HepG2 (cell line): ENCODE data around the gene FMNL2. TPM values are rescaled to one million over a fixed set of nuclear protein-coding genes. Genes with fewer than 3 reads are reported as not detected.

Experiments
- ATAC-seq: fragments of 200-7000 bp; cut with Tn5 transposase; 3 replicates; pipeline ENCODE4 v1.9.1; 2020; ENCODE audit warnings: mild to moderate bottlenecking, moderate library complexity
- BruUV-seq: library from RNA; stranded (reverse); fragments of 400-500 nt; replicated peaks from 2 replicates; lab custom pipeline; 2021; lab: Mats Ljungman, UMichigan
- CTCF ChIA-PET: fragments of 300-600 bp; formaldehyde crosslinking; extraction: SDS; loops from one replicate; lab custom pipeline; 2021; ENCODE audit warnings: low total read pairs, inconsistent platforms, low intra/inter-chr PET ratio; lab: Yijun Ruan, JAX
- POLR2A ChIA-PET: fragments of 350-600 bp; sonication (Branson Sonifier 250); formaldehyde crosslinking; loops from one replicate; lab custom pipeline; 2020; ENCODE audit warnings: antibody characterized with exemption, inconsistent platforms; lab: Yijun Ruan, JAX
- DNase-seq: peaks from one replicate; pipeline ENCODE4 v3.0.0-alpha.2; 2015; ENCODE audit warnings: low spot score
- FAIRE-seq: peaks from 3 replicates; lab custom pipeline; 2011; peaks lifted over from hg19 to GRCh38; lab: Jason Lieb, UNC
- H2AFZ ChIP-seq: one replicate; pipeline ENCODE4 v1.6.1; 2011; ENCODE audit warnings: low read length, inconsistent platforms
- H3K27ac ChIP-seq: fragments of 300-600 bp; 3 replicates; pipeline ENCODE4 v1.8.0; 2011; ENCODE audit warnings: mixed run types, mild to moderate bottlenecking, mixed read lengths, low read length, inconsistent platforms; ENCODE audit not compliant: insufficient read depth; ENCODE audit errors: extremely low read length
- H3K27me3 ChIP-seq, 2 experiments: fragments of 200-600 bp in 1 of 2; 2 replicates in 1 of 2; 3 replicates in 1 of 2; pipeline versions ENCODE4 v1.6.0 to v1.8.0; 2011; ENCODE audit warnings: low read length in 2 of 2, mild to moderate bottlenecking in 2 of 2, moderate library complexity in 2 of 2, inconsistent platforms in 1 of 2; ENCODE audit not compliant: insufficient read depth in 2 of 2, control insufficient read depth in 1 of 2
- H3K36me3 ChIP-seq, 2 experiments: fragments of 200-600 bp in 1 of 2; replicated peaks in 1 of 2; 2 replicates in 1 of 2; 3 replicates in 1 of 2; pipeline versions ENCODE4 v1.5.1 to v1.8.0; 2011; ENCODE audit warnings: low read length in 2 of 2, inconsistent platforms in 1 of 2; ENCODE audit not compliant: insufficient read depth in 2 of 2, control insufficient read depth in 1 of 2
- H3K4me1 ChIP-seq: 2 replicates; pipeline ENCODE4 v1.5.1; 2012; ENCODE audit warnings: low read length, inconsistent platforms; ENCODE audit not compliant: insufficient read depth
- H3K4me2 ChIP-seq: 2 replicates; pipeline ENCODE4 v1.6.0; 2011; ENCODE audit warnings: low read depth, low read length, inconsistent platforms
- H3K4me3 ChIP-seq, 3 experiments: fragments of 200-600 bp in 1 of 3; sonication (generic), shearing (Covaris generic) in 1 of 3; replicated peaks in 1 of 3; 2 replicates each; pipeline ENCODE4 v1.5.1; 2011 to 2016; ENCODE audit warnings: low read length in 3 of 3, inconsistent platforms in 2 of 3, low read depth in 2 of 3, mild to moderate bottlenecking in 2 of 3, control low read depth in 1 of 3, mixed read lengths in 1 of 3; ENCODE audit not compliant: insufficient read depth in 1 of 3
- H3K79me2 ChIP-seq: one replicate; pipeline ENCODE4 v1.6.1; 2011; ENCODE audit warnings: low read length, inconsistent platforms; ENCODE audit not compliant: insufficient read depth
- H3K9ac ChIP-seq: 2 replicates; pipeline ENCODE4 v1.6.0; 2011; ENCODE audit warnings: mild to moderate bottlenecking, low read depth, low read length, inconsistent platforms; ENCODE audit not compliant: insufficient read depth
- H3K9me3 ChIP-seq: 2 replicates; pipeline ENCODE4 v1.5.1; 2012; ENCODE audit warnings: mild to moderate bottlenecking, low read length
- H4K20me1 ChIP-seq: 2 replicates; pipeline ENCODE4 v1.6.0; 2011; ENCODE audit warnings: inconsistent platforms, mild to moderate bottlenecking, low read length, moderate library complexity; ENCODE audit not compliant: insufficient read depth
- ATAD3A ChIP-seq: sonication (generic); formaldehyde crosslinking; IDR thresholded peaks from 2 replicates; pipeline ENCODE4 v1.4.0; 2020; ENCODE audit warnings: missing genetic modification reagents
- CEBPB ChIP-seq: IDR thresholded peaks from 2 replicates; pipeline ENCODE4 v1.6.1; 2011; ENCODE audit warnings: low read depth, low read length, improper control_type of control experiment, borderline replicate concordance
- FOSL2 ChIP-seq: sonication (generic); formaldehyde crosslinking; IDR thresholded peaks from 2 replicates; pipeline ENCODE4 v1.4.0; 2020; ENCODE audit warnings: missing genetic modification reagents
- MZF1 ChIP-seq: sonication (generic); formaldehyde crosslinking; IDR thresholded peaks from 2 replicates; pipeline ENCODE4 v1.8.1; 2023; ENCODE audit warnings: mild to moderate bottlenecking, missing genetic modification reagents, borderline replicate concordance
- PHF5A ChIP-seq: IDR thresholded peaks from one replicate; pipeline ENCODE4 v1.6.1; 2018; ENCODE audit warnings: low read depth, missing genetic modification reagents; ENCODE audit not compliant: unreplicated experiment
- RBM39 ChIP-seq: fragments of 200-400 bp; formaldehyde crosslinking; IDR thresholded peaks from one replicate; pipeline ENCODE4 v1.6.1; 2018; ENCODE audit warnings: antibody characterized with exemption, mild to moderate bottlenecking, low read depth, low read length; ENCODE audit not compliant: poor library complexity, severe bottlenecking
- SALL1 ChIP-seq: sonication (generic); formaldehyde crosslinking; IDR thresholded peaks from 2 replicates; pipeline ENCODE4 v1.8.0; 2022; ENCODE audit warnings: mild to moderate bottlenecking, missing genetic modification reagents
- SKI ChIP-seq: fragments of 450-650 bp; IDR thresholded peaks from one replicate; pipeline ENCODE4 v1.6.1; 2018; ENCODE audit warnings: mild to moderate bottlenecking; ENCODE audit not compliant: partially characterized antibody
- ZKSCAN8 ChIP-seq: IDR thresholded peaks from 2 replicates; pipeline ENCODE4 v1.6.1; 2016; ENCODE audit warnings: borderline replicate concordance, missing genetic modification reagents, missing compliant biosample characterization
- ZNF256 ChIP-seq: sonication (generic); formaldehyde crosslinking; conservative IDR thresholded peaks from 2 replicates; pipeline ENCODE4 v1.4.0; 2020; ENCODE audit warnings: missing genetic modification reagents
- ZNF317 ChIP-seq: sonication (generic); formaldehyde crosslinking; IDR thresholded peaks from 2 replicates; pipeline ENCODE4 v1.5.0; 2020; ENCODE audit warnings: mild to moderate bottlenecking, missing genetic modification reagents
- ZNF510 ChIP-seq: sonication (generic); formaldehyde crosslinking; IDR thresholded peaks from 2 replicates; pipeline ENCODE4 v1.4.0; 2020; ENCODE audit warnings: low read depth, mild to moderate bottlenecking, missing genetic modification reagents
- WGBS: methylation state at CpG from one replicate; pipeline ENCODE4 v1.1.6; 2017; ENCODE audit warnings: low lambda C conversion rate; 5-methylcytosine and 5-hydroxymethylcytosine counted together
- in situ Hi-C: cut with HindIII; loops from 2 replicates; pipeline ENCODE4 v1.10.0; 2017; ENCODE audit warnings: low pct_unique_long_range_greater_than_20kb; ENCODE audit not compliant: extremely low pct_ligation_motif_present
- intact Hi-C: fragments of 100-400 bp; cut with micrococcal nuclease; formaldehyde crosslinking; loops from one replicate; pipeline ENCODE4 v1.10.0; 2022; ENCODE audit not compliant: unreplicated experiment
- polyA plus RNA-seq, 8 experiments: library from polyadenylated mRNA; depleted of rRNA in 3 of 8; stranded (reverse) in 7 of 8; unstranded in 1 of 8; fragments of >200 nt; fragmentation: Illumina TruSeq in 4 of 8; extraction: Trizol in 4 of 8; gene quantifications; 2 replicates each; pipeline versions ENCODE4 v1.2.1 to v1.2.3, GENCODE V29; 2011 to 2016; ENCODE audit warnings: low read depth in 4 of 8, missing spikeins in 1 of 8, mixed read lengths in 1 of 8; ENCODE audit not compliant: insufficient read depth in 1 of 8
- total RNA-seq, 5 experiments: library from RNA; depleted of rRNA; stranded (reverse); fragments of >200 nt; fragmentation: Illumina TruSeq; extraction: Trizol; gene quantifications; 2 replicates each; pipeline ENCODE4 v1.2.3, GENCODE V29; 2016; ENCODE audit warnings: low read depth in 1 of 5
- TF ChIP-seq, protein P1 (sequence below): sonication (generic); formaldehyde crosslinking; IDR thresholded peaks from 2 replicates; pipeline ENCODE4 v1.4.0; 2020; ENCODE audit warnings: missing genetic modification reagents, borderline replicate concordance
- TF ChIP-seq, protein P2 (sequence below): IDR thresholded peaks from 2 replicates; pipeline ENCODE4 v1.6.1; 2016
- TF ChIP-seq, protein P3 (sequence below): sonication (generic); formaldehyde crosslinking; IDR thresholded peaks from 2 replicates; pipeline ENCODE4 v1.5.1; 2020; ENCODE audit warnings: mild to moderate bottlenecking, missing genetic modification reagents, borderline replicate concordance
- TF ChIP-seq, protein P4 (sequence below): sonication (generic); formaldehyde crosslinking; IDR thresholded peaks from 2 replicates; pipeline ENCODE4 v1.4.0; 2020; ENCODE audit warnings: mild to moderate bottlenecking, missing genetic modification reagents

The FMNL2 gene
- total and polyA plus RNA-seq, 2 of the 13 experiments (the other 11 are each of a cell fraction or from before 2014, with no cell fraction given), result 66.5 to 67.7 TPM

DNA sequence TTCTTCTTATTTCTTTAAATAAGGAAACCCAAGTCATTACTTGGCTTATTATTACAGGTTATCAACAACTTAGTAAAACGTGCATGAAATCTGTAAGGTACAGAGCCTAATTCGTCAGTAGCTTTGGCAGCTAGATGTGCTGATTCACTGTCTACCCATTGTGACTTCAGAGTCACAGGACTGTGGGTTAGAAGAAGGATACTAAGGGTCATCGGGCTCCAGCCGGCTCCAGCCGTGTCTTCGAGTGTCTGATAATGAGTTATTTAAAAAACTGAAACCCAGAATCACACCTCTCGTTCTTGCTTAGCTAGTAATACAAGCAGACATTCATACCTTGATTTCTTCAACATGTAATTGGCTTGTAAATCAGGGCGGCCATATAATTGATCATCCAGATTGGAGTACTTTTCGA lies 170.5 kb downstream of the FMNL2 start:
- Histone ChIP-seq H3K79me2 (peaks cover 93% of the 10 kb centered on the region), H3K9ac (no peak overlapping the region), H2AFZ (no peak overlapping the region), H3K4me1 (peaks cover 51% of the 10 kb centered on the region), H3K4me3 (no peak overlapping the region), H3K4me2 (no peak overlapping the region), H3K36me3 (no peaks in the 10 kb centered on the region; a peak in 1 of 5 replicates), H3K27ac (no peak overlapping the region), H4K20me1 (peaks cover 10% of the 10 kb centered on the region; the same call in 1 of the 2 replicates), H3K27me3 (no peaks in the 10 kb centered on the region), H3K9me3 (no peaks in the 10 kb centered on the region)
- ChIA-PET CTCF (no interaction called here), POLR2A (no interaction called here)
- no peak for TF ChIP-seq ZNF510 (CRISPR knock-in tag)
- TF ChIP-seq SALL1 (CRISPR knock-in tag), result no peak
- no peak for TF ChIP-seq RBM39
- TF ChIP-seq PHF5A (CRISPR knock-in tag), result no peak
- TF ChIP-seq, protein P1, sequence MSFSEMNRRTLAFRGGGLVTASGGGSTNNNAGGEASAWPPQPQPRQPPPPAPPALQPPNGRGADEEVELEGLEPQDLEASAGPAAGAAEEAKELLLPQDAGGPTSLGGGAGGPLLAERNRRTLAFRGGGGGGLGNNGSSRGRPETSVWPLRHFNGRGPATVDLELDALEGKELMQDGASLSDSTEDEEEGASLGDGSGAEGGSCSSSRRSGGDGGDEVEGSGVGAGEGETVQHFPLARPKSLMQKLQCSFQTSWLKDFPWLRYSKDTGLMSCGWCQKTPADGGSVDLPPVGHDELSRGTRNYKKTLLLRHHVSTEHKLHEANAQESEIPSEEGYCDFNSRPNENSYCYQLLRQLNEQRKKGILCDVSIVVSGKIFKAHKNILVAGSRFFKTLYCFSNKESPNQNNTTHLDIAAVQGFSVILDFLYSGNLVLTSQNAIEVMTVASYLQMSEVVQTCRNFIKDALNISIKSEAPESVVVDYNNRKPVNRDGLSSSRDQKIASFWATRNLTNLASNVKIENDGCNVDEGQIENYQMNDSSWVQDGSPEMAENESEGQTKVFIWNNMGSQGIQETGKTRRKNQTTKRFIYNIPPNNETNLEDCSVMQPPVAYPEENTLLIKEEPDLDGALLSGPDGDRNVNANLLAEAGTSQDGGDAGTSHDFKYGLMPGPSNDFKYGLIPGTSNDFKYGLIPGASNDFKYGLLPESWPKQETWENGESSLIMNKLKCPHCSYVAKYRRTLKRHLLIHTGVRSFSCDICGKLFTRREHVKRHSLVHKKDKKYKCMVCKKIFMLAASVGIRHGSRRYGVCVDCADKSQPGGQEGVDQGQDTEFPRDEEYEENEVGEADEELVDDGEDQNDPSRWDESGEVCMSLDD (CRISPR knock-in tag), result no peak
- no peak for TF ChIP-seq MZF1 (CRISPR knock-in tag)
- TF ChIP-seq ZKSCAN8 (CRISPR knock-in tag), result no peak
- TF ChIP-seq, protein P2, sequence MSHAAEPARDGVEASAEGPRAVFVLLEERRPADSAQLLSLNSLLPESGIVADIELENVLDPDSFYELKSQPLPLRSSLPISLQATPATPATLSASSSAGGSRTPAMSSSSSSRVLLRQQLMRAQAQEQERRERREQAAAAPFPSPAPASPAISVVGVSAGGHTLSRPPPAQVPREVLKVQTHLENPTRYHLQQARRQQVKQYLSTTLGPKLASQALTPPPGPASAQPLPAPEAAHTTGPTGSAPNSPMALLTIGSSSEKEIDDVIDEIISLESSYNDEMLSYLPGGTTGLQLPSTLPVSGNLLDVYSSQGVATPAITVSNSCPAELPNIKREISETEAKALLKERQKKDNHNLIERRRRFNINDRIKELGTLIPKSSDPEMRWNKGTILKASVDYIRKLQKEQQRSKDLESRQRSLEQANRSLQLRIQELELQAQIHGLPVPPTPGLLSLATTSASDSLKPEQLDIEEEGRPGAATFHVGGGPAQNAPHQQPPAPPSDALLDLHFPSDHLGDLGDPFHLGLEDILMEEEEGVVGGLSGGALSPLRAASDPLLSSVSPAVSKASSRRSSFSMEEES (CRISPR knock-in tag), result no peak
- TF ChIP-seq CEBPB, result no peak
- TF ChIP-seq, protein P3, sequence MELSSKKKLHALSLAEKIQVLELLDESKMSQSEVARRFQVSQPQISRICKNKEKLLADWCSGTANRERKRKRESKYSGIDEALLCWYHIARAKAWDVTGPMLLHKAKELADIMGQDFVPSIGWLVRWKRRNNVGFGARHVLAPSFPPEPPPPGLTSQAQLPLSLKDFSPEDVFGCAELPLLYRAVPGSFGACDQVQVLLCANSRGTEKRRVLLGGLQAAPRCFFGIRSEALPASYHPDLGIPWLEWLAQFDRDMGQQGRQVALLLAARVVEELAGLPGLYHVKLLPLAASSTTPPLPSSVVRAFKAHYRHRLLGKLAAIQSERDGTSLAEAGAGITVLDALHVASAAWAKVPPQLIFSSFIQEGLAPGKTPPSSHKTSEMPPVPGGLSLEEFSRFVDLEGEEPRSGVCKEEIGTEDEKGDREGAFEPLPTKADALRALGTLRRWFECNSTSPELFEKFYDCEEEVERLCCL (CRISPR knock-in tag), result no peak
- no peak for TF ChIP-seq ATAD3A
- no peak for TF ChIP-seq ZNF256
- no peak for TF ChIP-seq SKI
- TF ChIP-seq, protein P4, sequence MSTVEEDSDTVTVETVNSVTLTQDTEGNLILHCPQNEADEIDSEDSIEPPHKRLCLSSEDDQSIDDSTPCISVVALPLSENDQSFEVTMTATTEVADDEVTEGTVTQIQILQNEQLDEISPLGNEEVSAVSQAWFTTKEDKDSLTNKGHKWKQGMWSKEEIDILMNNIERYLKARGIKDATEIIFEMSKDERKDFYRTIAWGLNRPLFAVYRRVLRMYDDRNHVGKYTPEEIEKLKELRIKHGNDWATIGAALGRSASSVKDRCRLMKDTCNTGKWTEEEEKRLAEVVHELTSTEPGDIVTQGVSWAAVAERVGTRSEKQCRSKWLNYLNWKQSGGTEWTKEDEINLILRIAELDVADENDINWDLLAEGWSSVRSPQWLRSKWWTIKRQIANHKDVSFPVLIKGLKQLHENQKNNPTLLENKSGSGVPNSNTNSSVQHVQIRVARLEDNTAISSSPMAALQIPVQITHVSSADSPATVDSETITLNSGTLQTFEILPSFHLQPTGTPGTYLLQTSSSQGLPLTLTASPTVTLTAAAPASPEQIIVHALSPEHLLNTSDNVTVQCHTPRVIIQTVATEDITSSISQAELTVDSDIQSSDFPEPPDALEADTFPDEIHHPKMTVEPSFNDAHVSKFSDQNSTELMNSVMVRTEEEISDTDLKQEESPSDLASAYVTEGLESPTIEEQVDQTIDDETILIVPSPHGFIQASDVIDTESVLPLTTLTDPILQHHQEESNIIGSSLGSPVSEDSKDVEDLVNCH (CRISPR knock-in tag), result no peak
- TF ChIP-seq ZNF317 (CRISPR knock-in tag), result no peak
- TF ChIP-seq FOSL2 (CRISPR knock-in tag), result no peak
- ATAC-seq (no peak), DNase-seq (no peak), FAIRE-seq (no peak)
- in situ Hi-C loops, result no loop called here
- WGBS, result 97% methylated on average over 9 of the region's 9 CpGs
- BruUV-seq, result no TSS peak
- intact Hi-C loops, result no loop called here
